Measurements from ENCODE around the gene KRT85.

DNA sequence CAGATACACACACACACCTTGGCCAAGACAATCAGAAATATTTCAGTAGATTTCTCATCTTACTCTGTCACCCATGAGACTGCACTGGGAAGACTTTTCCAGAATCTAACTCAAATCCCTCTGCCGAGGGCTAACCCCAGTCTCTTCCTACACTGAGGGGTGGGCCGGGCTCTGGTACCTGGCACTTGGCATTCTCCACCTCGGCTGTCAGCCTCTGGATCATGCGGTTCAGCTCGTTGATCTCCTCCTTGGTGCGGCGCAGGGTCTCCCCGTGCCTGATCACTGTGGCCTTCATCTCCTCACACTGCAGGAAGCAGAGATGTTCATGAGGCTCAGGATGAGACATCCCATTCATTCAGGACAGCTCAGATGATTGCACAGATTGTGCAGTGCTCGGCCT lies 51.0 kb downstream of the KRT85 start:
- TF ChIP-seq, protein P1, sequence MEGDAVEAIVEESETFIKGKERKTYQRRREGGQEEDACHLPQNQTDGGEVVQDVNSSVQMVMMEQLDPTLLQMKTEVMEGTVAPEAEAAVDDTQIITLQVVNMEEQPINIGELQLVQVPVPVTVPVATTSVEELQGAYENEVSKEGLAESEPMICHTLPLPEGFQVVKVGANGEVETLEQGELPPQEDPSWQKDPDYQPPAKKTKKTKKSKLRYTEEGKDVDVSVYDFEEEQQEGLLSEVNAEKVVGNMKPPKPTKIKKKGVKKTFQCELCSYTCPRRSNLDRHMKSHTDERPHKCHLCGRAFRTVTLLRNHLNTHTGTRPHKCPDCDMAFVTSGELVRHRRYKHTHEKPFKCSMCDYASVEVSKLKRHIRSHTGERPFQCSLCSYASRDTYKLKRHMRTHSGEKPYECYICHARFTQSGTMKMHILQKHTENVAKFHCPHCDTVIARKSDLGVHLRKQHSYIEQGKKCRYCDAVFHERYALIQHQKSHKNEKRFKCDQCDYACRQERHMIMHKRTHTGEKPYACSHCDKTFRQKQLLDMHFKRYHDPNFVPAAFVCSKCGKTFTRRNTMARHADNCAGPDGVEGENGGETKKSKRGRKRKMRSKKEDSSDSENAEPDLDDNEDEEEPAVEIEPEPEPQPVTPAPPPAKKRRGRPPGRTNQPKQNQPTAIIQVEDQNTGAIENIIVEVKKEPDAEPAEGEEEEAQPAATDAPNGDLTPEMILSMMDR (IDR thresholded peaks at IDR 0.05; ENCODE audit: low read length): no peak
- no peak for TF ChIP-seq EZH2 (IDR thresholded peaks at IDR 0.05; ENCODE audit: borderline replicate concordance, low read length)

All from OCI-LY1 (cell line).